ENCODE results near the gene TWF1. TPM values are rescaled to one million over a fixed set of nuclear protein-coding genes. Genes with fewer than 3 reads are reported as not detected.

TWF1 gene
- total and polyA plus RNA-seq, 2 of the 8 experiments (the other 6 are each of a cell fraction or from before 2014, with no cell fraction given), result 7.6 to 27.9 TPM

DNA sequence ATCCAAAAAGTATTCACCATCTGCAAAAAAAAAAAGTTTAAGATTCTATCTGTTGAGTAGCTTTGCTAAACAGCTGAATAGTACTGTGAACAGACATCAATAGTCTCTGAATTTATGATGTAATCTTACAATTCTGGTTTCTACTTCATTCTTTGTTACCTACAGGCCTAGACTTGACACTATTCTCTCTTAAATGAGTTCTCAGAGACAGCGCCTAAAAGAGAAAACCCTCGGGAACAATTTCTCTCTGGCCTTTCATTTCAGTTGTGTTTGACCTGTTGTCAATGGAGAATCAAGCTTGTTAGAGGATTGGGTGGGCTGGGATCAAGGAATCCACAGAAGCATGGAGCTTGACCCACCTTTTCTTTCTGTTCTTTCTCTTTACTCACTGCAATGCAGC is 5.9 kb upstream of the TWF1 start (continued):
- TF ChIP-seq, protein P1, sequence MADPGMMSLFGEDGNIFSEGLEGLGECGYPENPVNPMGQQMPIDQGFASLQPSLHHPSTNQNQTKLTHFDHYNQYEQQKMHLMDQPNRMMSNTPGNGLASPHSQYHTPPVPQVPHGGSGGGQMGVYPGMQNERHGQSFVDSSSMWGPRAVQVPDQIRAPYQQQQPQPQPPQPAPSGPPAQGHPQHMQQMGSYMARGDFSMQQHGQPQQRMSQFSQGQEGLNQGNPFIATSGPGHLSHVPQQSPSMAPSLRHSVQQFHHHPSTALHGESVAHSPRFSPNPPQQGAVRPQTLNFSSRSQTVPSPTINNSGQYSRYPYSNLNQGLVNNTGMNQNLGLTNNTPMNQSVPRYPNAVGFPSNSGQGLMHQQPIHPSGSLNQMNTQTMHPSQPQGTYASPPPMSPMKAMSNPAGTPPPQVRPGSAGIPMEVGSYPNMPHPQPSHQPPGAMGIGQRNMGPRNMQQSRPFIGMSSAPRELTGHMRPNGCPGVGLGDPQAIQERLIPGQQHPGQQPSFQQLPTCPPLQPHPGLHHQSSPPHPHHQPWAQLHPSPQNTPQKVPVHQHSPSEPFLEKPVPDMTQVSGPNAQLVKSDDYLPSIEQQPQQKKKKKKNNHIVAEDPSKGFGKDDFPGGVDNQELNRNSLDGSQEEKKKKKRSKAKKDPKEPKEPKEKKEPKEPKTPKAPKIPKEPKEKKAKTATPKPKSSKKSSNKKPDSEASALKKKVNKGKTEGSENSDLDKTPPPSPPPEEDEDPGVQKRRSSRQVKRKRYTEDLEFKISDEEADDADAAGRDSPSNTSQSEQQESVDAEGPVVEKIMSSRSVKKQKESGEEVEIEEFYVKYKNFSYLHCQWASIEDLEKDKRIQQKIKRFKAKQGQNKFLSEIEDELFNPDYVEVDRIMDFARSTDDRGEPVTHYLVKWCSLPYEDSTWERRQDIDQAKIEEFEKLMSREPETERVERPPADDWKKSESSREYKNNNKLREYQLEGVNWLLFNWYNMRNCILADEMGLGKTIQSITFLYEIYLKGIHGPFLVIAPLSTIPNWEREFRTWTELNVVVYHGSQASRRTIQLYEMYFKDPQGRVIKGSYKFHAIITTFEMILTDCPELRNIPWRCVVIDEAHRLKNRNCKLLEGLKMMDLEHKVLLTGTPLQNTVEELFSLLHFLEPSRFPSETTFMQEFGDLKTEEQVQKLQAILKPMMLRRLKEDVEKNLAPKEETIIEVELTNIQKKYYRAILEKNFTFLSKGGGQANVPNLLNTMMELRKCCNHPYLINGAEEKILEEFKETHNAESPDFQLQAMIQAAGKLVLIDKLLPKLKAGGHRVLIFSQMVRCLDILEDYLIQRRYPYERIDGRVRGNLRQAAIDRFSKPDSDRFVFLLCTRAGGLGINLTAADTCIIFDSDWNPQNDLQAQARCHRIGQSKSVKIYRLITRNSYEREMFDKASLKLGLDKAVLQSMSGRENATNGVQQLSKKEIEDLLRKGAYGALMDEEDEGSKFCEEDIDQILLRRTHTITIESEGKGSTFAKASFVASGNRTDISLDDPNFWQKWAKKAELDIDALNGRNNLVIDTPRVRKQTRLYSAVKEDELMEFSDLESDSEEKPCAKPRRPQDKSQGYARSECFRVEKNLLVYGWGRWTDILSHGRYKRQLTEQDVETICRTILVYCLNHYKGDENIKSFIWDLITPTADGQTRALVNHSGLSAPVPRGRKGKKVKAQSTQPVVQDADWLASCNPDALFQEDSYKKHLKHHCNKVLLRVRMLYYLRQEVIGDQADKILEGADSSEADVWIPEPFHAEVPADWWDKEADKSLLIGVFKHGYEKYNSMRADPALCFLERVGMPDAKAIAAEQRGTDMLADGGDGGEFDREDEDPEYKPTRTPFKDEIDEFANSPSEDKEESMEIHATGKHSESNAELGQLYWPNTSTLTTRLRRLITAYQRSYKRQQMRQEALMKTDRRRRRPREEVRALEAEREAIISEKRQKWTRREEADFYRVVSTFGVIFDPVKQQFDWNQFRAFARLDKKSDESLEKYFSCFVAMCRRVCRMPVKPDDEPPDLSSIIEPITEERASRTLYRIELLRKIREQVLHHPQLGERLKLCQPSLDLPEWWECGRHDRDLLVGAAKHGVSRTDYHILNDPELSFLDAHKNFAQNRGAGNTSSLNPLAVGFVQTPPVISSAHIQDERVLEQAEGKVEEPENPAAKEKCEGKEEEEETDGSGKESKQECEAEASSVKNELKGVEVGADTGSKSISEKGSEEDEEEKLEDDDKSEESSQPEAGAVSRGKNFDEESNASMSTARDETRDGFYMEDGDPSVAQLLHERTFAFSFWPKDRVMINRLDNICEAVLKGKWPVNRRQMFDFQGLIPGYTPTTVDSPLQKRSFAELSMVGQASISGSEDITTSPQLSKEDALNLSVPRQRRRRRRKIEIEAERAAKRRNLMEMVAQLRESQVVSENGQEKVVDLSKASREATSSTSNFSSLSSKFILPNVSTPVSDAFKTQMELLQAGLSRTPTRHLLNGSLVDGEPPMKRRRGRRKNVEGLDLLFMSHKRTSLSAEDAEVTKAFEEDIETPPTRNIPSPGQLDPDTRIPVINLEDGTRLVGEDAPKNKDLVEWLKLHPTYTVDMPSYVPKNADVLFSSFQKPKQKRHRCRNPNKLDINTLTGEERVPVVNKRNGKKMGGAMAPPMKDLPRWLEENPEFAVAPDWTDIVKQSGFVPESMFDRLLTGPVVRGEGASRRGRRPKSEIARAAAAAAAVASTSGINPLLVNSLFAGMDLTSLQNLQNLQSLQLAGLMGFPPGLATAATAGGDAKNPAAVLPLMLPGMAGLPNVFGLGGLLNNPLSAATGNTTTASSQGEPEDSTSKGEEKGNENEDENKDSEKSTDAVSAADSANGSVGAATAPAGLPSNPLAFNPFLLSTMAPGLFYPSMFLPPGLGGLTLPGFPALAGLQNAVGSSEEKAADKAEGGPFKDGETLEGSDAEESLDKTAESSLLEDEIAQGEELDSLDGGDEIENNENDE (IDR thresholded peaks at IDR 0.05; ENCODE audit: insufficient replicate concordance, low read length), result no peak
- TF ChIP-seq TCF12 (IDR thresholded peaks at IDR 0.05; ENCODE audit: low read depth, low read length) (no peak), POLR2AphosphoS5 (IDR thresholded peaks at IDR 0.05; ENCODE audit: low read depth, low read length) (no peak), PHF8 (conservative IDR thresholded peaks at IDR 0.05; ENCODE audit: low read depth, low read length) (no peak), ZNF274 (IDR thresholded peaks at IDR 0.05; ENCODE audit: borderline replicate concordance, extremely low read depth, low read length) (no peak), KDM1A (IDR thresholded peaks at IDR 0.05; ENCODE audit: borderline replicate concordance, low read length) (no peak), SP1 (IDR thresholded peaks at IDR 0.05; ENCODE audit: low read depth, low read length) (no peak)
- TF ChIP-seq, protein P2, sequence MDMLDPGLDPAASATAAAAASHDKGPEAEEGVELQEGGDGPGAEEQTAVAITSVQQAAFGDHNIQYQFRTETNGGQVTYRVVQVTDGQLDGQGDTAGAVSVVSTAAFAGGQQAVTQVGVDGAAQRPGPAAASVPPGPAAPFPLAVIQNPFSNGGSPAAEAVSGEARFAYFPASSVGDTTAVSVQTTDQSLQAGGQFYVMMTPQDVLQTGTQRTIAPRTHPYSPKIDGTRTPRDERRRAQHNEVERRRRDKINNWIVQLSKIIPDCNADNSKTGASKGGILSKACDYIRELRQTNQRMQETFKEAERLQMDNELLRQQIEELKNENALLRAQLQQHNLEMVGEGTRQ (IDR thresholded peaks at IDR 0.05; ENCODE audit: low read length), result no peak

All from H1 (cell line).